ENCODE data around the gene ZEB1. TPM values are rescaled to one million over a fixed set of nuclear protein-coding genes. Genes with fewer than 3 reads are reported as not detected.

Gene ZEB1
- total and polyA plus RNA-seq, 2 donors (not counting 1 experiment from before 2014, with no cell fraction given) = 73.7 to 221 TPM

DNA sequence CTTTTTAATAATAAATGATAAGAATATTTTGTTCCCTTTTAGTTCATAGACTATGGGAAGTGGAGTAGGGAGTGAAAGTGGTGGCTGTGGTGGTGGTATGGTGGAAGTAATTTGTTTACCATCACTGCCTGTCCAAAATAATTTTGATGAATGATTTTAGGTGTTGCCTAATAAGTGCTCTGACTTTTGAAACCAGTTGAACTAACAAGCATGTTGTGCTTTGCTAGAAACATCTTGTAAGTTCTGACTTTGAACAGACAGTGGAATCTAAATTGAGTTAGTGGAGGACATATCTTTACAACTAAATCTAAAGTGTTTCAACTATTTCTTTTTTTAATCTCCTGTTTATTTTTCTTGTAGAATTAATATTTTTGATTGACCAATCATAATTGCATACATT lies 49.7 kb downstream of the ZEB1 start:
- peak in 1 of 2 donors; percentile 20 for DNase-seq (ENCODE audit: low read depth in 2 of 2)
- no peak overlapping the region for H3K9ac ChIP-seq (ENCODE audit: insufficient read depth, low read length)
- no peaks in the 10 kb centered on the region for H3K27me3 ChIP-seq (ENCODE audit: control insufficient read depth, insufficient read depth, low read length)
- peaks cover 89% of the 10 kb centered on the region for H3K79me2 ChIP-seq (ENCODE audit: control insufficient read depth, insufficient read depth, low read length)
- H3K27ac ChIP-seq (ENCODE audit: insufficient read depth, low read length) = no peak overlapping the region
- no peak overlapping the region for H3K4me3 ChIP-seq (replicated peaks in 1 of 4; ENCODE audit: control extremely low read depth in 1 of 4, insufficient read depth in 1 of 4, low read depth in 3 of 4, low read length in 4 of 4)
- TF ChIP-seq CTCF (conservative IDR thresholded peaks at IDR 0.05 in 1 of 2, IDR thresholded peaks at IDR 0.05 in 1 of 2; ENCODE audit: low read depth in 1 of 2, low read length in 2 of 2) = no peak
- TF ChIP-seq EZH2 (IDR thresholded peaks at IDR 0.05; ENCODE audit: low read length, missing control alignments) = no peak
- no peak overlapping the region for H2AFZ ChIP-seq (ENCODE audit: low read length)
- no peaks in the 10 kb centered on the region for H4K20me1 ChIP-seq (ENCODE audit: control insufficient read depth, extremely low read depth, insufficient read depth, low read length)
- no peaks in the 10 kb centered on the region for H3K4me1 ChIP-seq (ENCODE audit: control insufficient read depth, extremely low read depth, insufficient read depth, low read length)
- H3K36me3 ChIP-seq (ENCODE audit: control insufficient read depth, insufficient read depth, low read length) = no peaks in the 10 kb centered on the region
- no peak overlapping the region for H3K4me2 ChIP-seq (ENCODE audit: extremely low read depth, insufficient read depth, low read length)
- H3K9me3 ChIP-seq (ENCODE audit: control insufficient read depth, insufficient read depth, low read depth, low read length) = no peaks in the 10 kb centered on the region

- no peaks in the 10 kb centered on the region for H3K36me3 ChIP-seq (ENCODE audit: control insufficient read depth, insufficient read depth, low read length)
- TF ChIP-seq EZH2 (IDR thresholded peaks at IDR 0.05; ENCODE audit: low read length, missing control alignments) = no peak
- TF ChIP-seq CTCF (conservative IDR thresholded peaks at IDR 0.05 in 1 of 2, IDR thresholded peaks at IDR 0.05 in 1 of 2; ENCODE audit: low read depth in 1 of 2, low read length in 2 of 2) = no peak
- no peaks in the 10 kb centered on the region for H3K4me1 ChIP-seq (ENCODE audit: control insufficient read depth, extremely low read depth, insufficient read depth, low read length)
- peaks cover 8% of the 10 kb centered on the region for H4K20me1 ChIP-seq (ENCODE audit: control insufficient read depth, extremely low read depth, insufficient read depth, low read length)
- H3K79me2 ChIP-seq (ENCODE audit: control insufficient read depth, insufficient read depth, low read length) = peaks cover 94% of the 10 kb centered on the region
- H3K9ac ChIP-seq (ENCODE audit: insufficient read depth, low read length) = no peak overlapping the region
- DNase-seq (ENCODE audit: low read depth in 2 of 2) = no peak
- no peak overlapping the region for H3K4me3 ChIP-seq (replicated peaks in 1 of 4; ENCODE audit: control extremely low read depth in 1 of 4, insufficient read depth in 1 of 4, low read depth in 3 of 4, low read length in 4 of 4)
- H2AFZ ChIP-seq (ENCODE audit: low read length) = no peak overlapping the region
- no peak overlapping the region for H3K4me2 ChIP-seq (ENCODE audit: extremely low read depth, insufficient read depth, low read length)
- no peaks in the 10 kb centered on the region for H3K27me3 ChIP-seq (ENCODE audit: control insufficient read depth, insufficient read depth, low read length)
- no peaks in the 10 kb centered on the region for H3K9me3 ChIP-seq (ENCODE audit: control insufficient read depth, insufficient read depth, low read depth, low read length)
- H3K27ac ChIP-seq (ENCODE audit: insufficient read depth, low read length) = no peak overlapping the region
Measured at GRCh38 chr10:31372439-31372838, 53.4 kb downstream of the ZEB1 start.

DNA sequence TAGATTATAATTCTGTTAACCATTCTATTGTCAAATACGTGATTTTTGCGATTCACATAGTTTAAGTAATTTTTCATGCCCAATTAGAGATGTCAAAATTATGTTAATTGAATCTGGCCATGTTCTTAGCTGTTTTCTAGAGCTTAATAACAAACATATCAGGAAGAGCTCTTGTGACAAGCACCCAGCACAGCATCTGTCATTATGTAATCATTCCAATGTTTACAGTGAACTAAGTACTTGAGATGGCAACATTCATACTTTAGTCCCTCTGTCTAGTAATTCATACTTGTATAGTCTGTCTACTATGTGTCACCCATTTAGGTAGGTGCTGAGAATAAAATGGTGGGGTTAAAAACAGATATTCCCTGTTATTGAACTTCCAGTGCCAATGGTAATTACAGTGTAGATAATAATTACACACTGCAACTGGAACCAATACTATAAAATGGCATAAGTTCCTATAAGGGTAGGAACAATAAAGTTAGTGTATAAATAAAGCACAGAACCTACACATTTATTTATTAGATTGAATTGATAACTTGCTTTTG lies 55.2 kb downstream of the ZEB1 start:
- DNase-seq (ENCODE audit: low read depth in 2 of 2) = peak; percentile 28 to 43
- Histone ChIP-seq H3K79me2 (ENCODE audit: control insufficient read depth, insufficient read depth, low read length) (peaks cover 93% of the 10 kb centered on the region), H3K4me1 (ENCODE audit: control insufficient read depth, extremely low read depth, insufficient read depth, low read length) (no peaks in the 10 kb centered on the region), H3K27me3 (ENCODE audit: control insufficient read depth, insufficient read depth, low read length) (no peaks in the 10 kb centered on the region), H2AFZ (ENCODE audit: low read length) (no peak overlapping the region), H3K9me3 (ENCODE audit: control insufficient read depth, insufficient read depth, low read depth, low read length) (no peaks in the 10 kb centered on the region), H3K27ac (ENCODE audit: insufficient read depth, low read length) (no peak overlapping the region), H3K9ac (ENCODE audit: insufficient read depth, low read length) (no peak overlapping the region), H3K4me3 (replicated peaks in 1 of 4; ENCODE audit: control extremely low read depth in 1 of 4, insufficient read depth in 1 of 4, low read depth in 3 of 4, low read length in 4 of 4) (no peak overlapping the region), H3K36me3 (ENCODE audit: control insufficient read depth, insufficient read depth, low read length) (no peaks in the 10 kb centered on the region), H4K20me1 (ENCODE audit: control insufficient read depth, extremely low read depth, insufficient read depth, low read length) (peaks cover 8% of the 10 kb centered on the region), H3K4me2 (ENCODE audit: extremely low read depth, insufficient read depth, low read length) (no peak overlapping the region)
- TF ChIP-seq CTCF (conservative IDR thresholded peaks at IDR 0.05 in 1 of 2, IDR thresholded peaks at IDR 0.05 in 1 of 2; ENCODE audit: low read depth in 1 of 2, low read length in 2 of 2) = no peak
- no peak for TF ChIP-seq EZH2 (IDR thresholded peaks at IDR 0.05; ENCODE audit: low read length, missing control alignments)

Data from fibroblast of lung (primary cell).